ENCODE results near the gene GRIFIN. TPM values are rescaled to one million over a fixed set of nuclear protein-coding genes. Genes with fewer than 3 reads are reported as not detected.

The GRIFIN gene
- total and polyA plus RNA-seq, 7 donors, result not detected

GRCh38 chr7:2510909-2511768, 34.9 kb upstream of the GRIFIN start:
- Histone ChIP-seq H3K9me3 (no peaks in the 10 kb centered on the region), H3K4me3 (no peak overlapping the region), H3K27me3 (ENCODE audit: insufficient read depth in 3 of 3, low read length in 2 of 3) (peaks cover 0 to 4% (median 0%) of the 10 kb centered on the region in 3 donors), H3K27ac (no peak overlapping the region), H3K4me1 (peaks cover 20% of the 10 kb centered on the region), H3K36me3 (ENCODE audit: insufficient read depth in 1 of 2, low read depth in 1 of 2) (no peaks in the 10 kb centered on the region)
- 42 to 51% (median 46%) methylated on average over 26 to 27 of the region's 27 CpGs for WGBS, 3 donors
- intact Hi-C loops (cut with DNase I), result no loop called here
- DNase-seq (peak; percentile 51 to 76), ATAC-seq (no peak)
- no peak for TF ChIP-seq CTCF (IDR thresholded peaks at IDR 0.05)

GRCh38 chr7:2510130-2510776, 34.1 kb upstream of the GRIFIN start:
- intact Hi-C loops (cut with DNase I), result no loop called here
- DNase-seq (no peak), ATAC-seq (no peak)
- WGBS, 3 donors, result 83 to 87% (median 83%) methylated on average over 13 of the region's 13 CpGs
- Histone ChIP-seq H3K27ac (no peak overlapping the region), H3K4me3 (no peak overlapping the region), H3K9me3 (no peaks in the 10 kb centered on the region), H3K36me3 (ENCODE audit: insufficient read depth in 1 of 2, low read depth in 1 of 2) (no peaks in the 10 kb centered on the region), H3K4me1 (peaks cover 20% of the 10 kb centered on the region), H3K27me3 (ENCODE audit: insufficient read depth in 3 of 3, low read length in 2 of 3) (peaks cover 0 to 4% (median 0%) of the 10 kb centered on the region in 3 donors)
- TF ChIP-seq CTCF (IDR thresholded peaks at IDR 0.05), result no peak

DNA sequence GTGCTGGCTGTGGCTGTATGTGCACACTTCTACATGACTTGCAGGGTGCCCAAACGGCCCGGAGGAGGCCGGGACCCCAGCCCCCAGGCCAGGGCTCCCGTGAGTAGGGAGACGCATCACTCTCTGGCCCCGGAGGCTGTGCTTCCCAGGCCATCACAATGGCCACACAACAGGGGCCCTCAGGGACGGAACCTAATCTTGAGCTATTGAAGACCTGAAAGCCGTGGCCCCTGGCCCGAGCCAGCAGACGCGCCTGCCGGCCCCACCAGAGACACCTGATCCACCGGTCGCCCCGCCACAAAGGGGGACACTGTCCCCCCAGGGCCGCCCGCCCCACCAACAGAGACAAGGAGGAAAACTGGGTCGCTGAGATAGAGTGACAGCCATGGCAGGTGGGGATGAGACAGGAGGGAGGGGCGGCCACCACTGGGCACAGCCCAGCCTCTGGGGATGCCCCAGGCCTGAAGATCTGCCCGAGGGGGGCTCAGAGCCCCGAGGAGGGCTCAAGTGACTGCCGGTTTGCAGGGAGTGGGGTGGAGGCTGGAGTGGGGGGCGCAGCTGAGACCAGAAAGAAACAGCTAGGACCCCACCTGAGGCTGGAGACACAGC, 33.2 kb upstream of the GRIFIN start:
- Histone ChIP-seq H3K4me3 (no peak overlapping the region), H3K9me3 (no peaks in the 10 kb centered on the region), H3K36me3 (ENCODE audit: insufficient read depth in 1 of 2, low read depth in 1 of 2) (no peaks in the 10 kb centered on the region), H3K4me1 (peaks cover 20% of the 10 kb centered on the region), H3K27me3 (ENCODE audit: insufficient read depth in 3 of 3, low read length in 2 of 3) (peaks cover 0 to 4% (median 0%) of the 10 kb centered on the region in 3 donors), H3K27ac (no peak overlapping the region)
- ATAC-seq, result peak in 1 of 4 donors; percentile 31
- WGBS, 3 donors, result 50 to 61% (median 55%) methylated on average over 20 to 23 of the region's 23 CpGs
- intact Hi-C loops (cut with DNase I), result no loop called here
- no peak for TF ChIP-seq CTCF (IDR thresholded peaks at IDR 0.05)
- no peak for DNase-seq

DNA sequence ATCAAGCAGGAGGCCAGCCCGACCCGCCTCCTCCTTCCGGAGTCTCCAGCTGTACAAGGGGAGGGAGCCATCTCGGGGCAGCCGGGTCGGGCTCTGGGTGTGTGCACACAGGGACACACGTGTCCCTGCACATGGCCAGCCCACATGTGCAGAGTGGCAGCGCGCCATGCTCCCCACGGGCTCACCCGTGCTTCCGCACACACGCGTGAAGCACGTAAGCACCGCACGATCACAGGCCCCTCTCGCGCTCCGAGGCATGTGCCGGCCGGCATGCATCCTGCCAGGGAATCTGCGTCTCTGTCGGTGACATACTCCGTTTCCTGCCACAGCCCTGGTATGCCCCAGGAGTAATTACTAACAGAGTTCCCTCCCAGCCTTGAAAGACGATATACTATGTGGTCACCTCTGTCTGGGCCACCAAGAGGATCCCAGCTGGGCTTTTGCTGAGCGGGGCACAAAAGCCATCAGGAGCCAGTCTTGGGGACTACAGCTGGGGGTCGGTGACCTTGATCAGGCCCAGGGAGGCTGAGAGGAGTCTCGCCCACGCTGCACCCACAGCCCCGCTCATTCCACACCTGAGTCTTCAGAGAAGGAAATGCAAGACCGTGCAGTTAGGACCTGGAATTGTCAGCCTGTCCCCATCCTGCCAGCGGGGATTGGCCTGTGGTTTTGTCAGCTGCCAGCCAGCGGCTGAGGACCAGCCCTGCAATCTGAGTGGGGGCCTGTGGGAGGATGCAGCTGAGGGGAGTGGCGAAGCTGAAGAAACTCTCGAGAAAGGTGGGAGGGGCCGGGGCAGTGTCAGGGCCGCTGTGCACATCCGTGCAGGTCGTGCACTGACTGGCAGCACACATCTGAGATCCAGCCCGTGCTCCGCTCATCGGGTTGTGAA, 32.4 kb upstream of the GRIFIN start:
- Histone ChIP-seq H3K4me1 (peaks cover 20% of the 10 kb centered on the region), H3K27me3 (ENCODE audit: insufficient read depth in 3 of 3, low read length in 2 of 3) (peaks cover 0 to 2% (median 0%) of the 10 kb centered on the region in 3 donors), H3K36me3 (ENCODE audit: insufficient read depth in 1 of 2, low read depth in 1 of 2) (no peaks in the 10 kb centered on the region), H3K4me3 (peak overlapping the region; percentile 41), H3K27ac (peak overlapping the region; percentile 68), H3K9me3 (no peaks in the 10 kb centered on the region)
- DNase-seq, result peak; percentile 70 to 86
- intact Hi-C loops (cut with DNase I), result no loop called here
- peak; percentile 69 to 85 (median 82) for ATAC-seq
- 8 to 9% (median 9%) methylated on average over 41 to 43 of the region's 43 CpGs for WGBS, 3 donors
- TF ChIP-seq CTCF (IDR thresholded peaks at IDR 0.05), result no peak

Data from psoas muscle (tissue), 8 donors.